ENCODE measurements around the gene DSCAM.

DNA sequence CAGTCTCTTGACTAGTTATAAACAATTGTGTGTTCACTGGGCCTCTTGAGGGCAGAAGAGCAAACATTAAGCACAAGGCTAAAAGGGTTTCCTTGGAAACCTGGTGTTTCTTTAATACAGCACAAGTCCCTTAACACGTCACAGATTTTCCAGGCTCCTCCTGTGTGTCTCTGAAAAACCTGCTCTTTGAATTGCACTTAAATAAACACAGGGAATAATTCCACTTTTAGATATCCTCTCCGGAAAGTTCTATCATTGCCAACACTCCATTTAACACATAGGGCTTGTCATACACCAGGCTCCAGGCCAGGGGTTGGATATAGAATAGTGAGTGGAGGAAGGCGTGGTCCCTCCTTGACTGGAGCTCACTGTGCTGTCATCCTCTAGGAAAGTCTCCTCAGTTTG, 442.6 kb downstream of the DSCAM start:
- TF ChIP-seq, protein P1, sequence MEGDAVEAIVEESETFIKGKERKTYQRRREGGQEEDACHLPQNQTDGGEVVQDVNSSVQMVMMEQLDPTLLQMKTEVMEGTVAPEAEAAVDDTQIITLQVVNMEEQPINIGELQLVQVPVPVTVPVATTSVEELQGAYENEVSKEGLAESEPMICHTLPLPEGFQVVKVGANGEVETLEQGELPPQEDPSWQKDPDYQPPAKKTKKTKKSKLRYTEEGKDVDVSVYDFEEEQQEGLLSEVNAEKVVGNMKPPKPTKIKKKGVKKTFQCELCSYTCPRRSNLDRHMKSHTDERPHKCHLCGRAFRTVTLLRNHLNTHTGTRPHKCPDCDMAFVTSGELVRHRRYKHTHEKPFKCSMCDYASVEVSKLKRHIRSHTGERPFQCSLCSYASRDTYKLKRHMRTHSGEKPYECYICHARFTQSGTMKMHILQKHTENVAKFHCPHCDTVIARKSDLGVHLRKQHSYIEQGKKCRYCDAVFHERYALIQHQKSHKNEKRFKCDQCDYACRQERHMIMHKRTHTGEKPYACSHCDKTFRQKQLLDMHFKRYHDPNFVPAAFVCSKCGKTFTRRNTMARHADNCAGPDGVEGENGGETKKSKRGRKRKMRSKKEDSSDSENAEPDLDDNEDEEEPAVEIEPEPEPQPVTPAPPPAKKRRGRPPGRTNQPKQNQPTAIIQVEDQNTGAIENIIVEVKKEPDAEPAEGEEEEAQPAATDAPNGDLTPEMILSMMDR (IDR thresholded peaks at IDR 0.05 in 4 of 5, conservative IDR thresholded peaks at IDR 0.05 in 1 of 5), result no peak
- TF ChIP-seq POLR2A (IDR thresholded peaks at IDR 0.05), result no peak
